ENCODE data around the gene ZNRF2.

DNA sequence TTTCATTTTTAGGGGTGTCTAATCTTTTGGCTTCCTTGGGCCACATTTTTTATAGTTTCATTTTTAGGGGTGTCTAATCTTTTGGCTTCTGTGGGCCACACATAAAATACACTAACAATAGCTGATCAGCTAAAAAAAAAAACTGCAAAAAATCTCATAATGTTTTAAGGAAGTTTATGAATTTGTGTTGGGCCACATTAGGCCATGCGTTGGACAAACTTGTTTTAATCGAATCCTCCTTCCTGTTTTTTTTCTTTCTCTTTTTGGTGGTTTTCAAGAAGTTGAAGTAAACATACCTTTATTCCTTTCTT, 37.4 kb downstream of the ZNRF2 start:
- TF ChIP-seq CTCF (IDR thresholded peaks at IDR 0.05), result no peak
- no peak for TF ChIP-seq POLR2A (IDR thresholded peaks at IDR 0.05)

Measured in transverse colon (tissue), 3 donors.